K562 (cell line): ENCODE data around the gene ZC3H18. TPM values are rescaled to one million over a fixed set of nuclear protein-coding genes. Genes with fewer than 3 reads are reported as not detected.

Experiments used
- ATAC-seq: fragments of 200-7000 bp; cut with Tn5 transposase; 3 replicates; pipeline ENCODE4 v1.9.1; 2020; ENCODE audit warnings: moderate library complexity
- BruUV-seq: library from RNA; stranded (reverse); fragments of 400-500 nt; replicated peaks from 2 replicates; lab custom pipeline; 2021; lab: Mats Ljungman, UMichigan
- CTCF ChIA-PET: fragments of 300-600 bp; formaldehyde crosslinking; extraction: SDS; loops from one replicate; lab custom pipeline; 2021; ENCODE audit warnings: low intra/inter-chr PET ratio; lab: Yijun Ruan, JAX
- POLR2A ChIA-PET: fragments of 300-600, 350-650 bp; sonication (Branson Sonifier 250); formaldehyde crosslinking; extraction: SDS; loops from one replicate; lab custom pipeline; 2021; ENCODE audit warnings: antibody characterized with exemption, inconsistent platforms; lab: Yijun Ruan, JAX
- DNase-seq, 4 experiments: peaks; one replicate each; pipeline versions ENCODE4 v3.0.0 to v3.0.0-alpha.2; 2011 to 2018; ENCODE audit warnings: low spot score in 3 of 4, mixed read lengths in 3 of 4; ENCODE audit errors: extremely low read depth in 1 of 4
- FAIRE-seq: peaks from 2 replicates; lab custom pipeline; 2011; peaks lifted over from hg19 to GRCh38; lab: Jason Lieb, UNC
- H2AFZ ChIP-seq: 2 replicates; pipeline ENCODE4 v1.6.0; 2011; ENCODE audit warnings: low read depth, low read length, control low read depth, inconsistent platforms
- H3K27ac ChIP-seq: fragments of 200-600 bp; 3 replicates; pipeline ENCODE4 v1.8.0; 2011; ENCODE audit warnings: low read depth, mild to moderate bottlenecking, control low read depth, inconsistent platforms, low read length, moderate library complexity, mixed read lengths; ENCODE audit errors: extremely low read depth
- H3K27me3 ChIP-seq, 2 experiments: fragments of 300-600 bp in 1 of 2; 2 replicates in 1 of 2; 3 replicates in 1 of 2; pipeline versions ENCODE4 v1.6.0 to v1.8.0; 2011; ENCODE audit warnings: inconsistent platforms in 2 of 2, low read length in 2 of 2, mild to moderate bottlenecking in 1 of 2, mixed read lengths in 1 of 2, moderate library complexity in 1 of 2; ENCODE audit not compliant: control insufficient read depth in 2 of 2, insufficient read depth in 2 of 2
- H3K36me3 ChIP-seq: fragments of 300-600 bp; 3 replicates; pipeline ENCODE4 v1.8.0; 2011; ENCODE audit warnings: mild to moderate bottlenecking, low read length, inconsistent platforms; ENCODE audit not compliant: control insufficient read depth, insufficient read depth
- H3K4me1 ChIP-seq, 2 experiments: fragments of 200-600 bp in 1 of 2; replicated peaks in 1 of 2; 2 replicates in 1 of 2; 3 replicates in 1 of 2; pipeline versions ENCODE4 v1.5.1 to v1.8.0; 2011; ENCODE audit warnings: inconsistent platforms in 2 of 2, low read length in 2 of 2, mild to moderate bottlenecking in 1 of 2, mixed read lengths in 1 of 2, moderate library complexity in 1 of 2; ENCODE audit not compliant: control insufficient read depth in 2 of 2, insufficient read depth in 2 of 2
- H3K4me2 ChIP-seq: 2 replicates; pipeline ENCODE4 v1.6.1; 2011; ENCODE audit warnings: low read length, control low read depth, inconsistent platforms, mixed read lengths; ENCODE audit not compliant: insufficient read depth
- H3K4me3 ChIP-seq: fragments of 200-600 bp; sonication (generic), shearing (Covaris generic); 2 replicates; pipeline ENCODE4 v1.5.1; 2016; ENCODE audit warnings: control low read depth, inconsistent platforms
- H3K79me2 ChIP-seq: fragments of 200-600 bp; 3 replicates; pipeline ENCODE4 v1.8.0; 2011; ENCODE audit warnings: low read length, inconsistent platforms; ENCODE audit not compliant: control insufficient read depth, insufficient read depth
- H3K9ac ChIP-seq, 2 experiments: 2 replicates each; pipeline versions ENCODE4 v1.6.0 to v1.6.1; 2011; ENCODE audit warnings: low read depth in 2 of 2, low read length in 2 of 2, control low read depth in 1 of 2, inconsistent platforms in 1 of 2, mild to moderate bottlenecking in 1 of 2, mixed read lengths in 1 of 2; ENCODE audit not compliant: insufficient read depth in 1 of 2
- H3K9me1 ChIP-seq: one replicate; pipeline ENCODE4 v1.6.0; 2011; ENCODE audit warnings: inconsistent platforms, mild to moderate bottlenecking, low read length, moderate library complexity; ENCODE audit not compliant: control insufficient read depth, insufficient read depth
- H3K9me3 ChIP-seq: replicated peaks from 2 replicates; pipeline ENCODE4 v1.5.1; 2011; ENCODE audit warnings: low read depth, low read length, inconsistent platforms; ENCODE audit not compliant: control insufficient read depth, insufficient read depth
- H4K20me1 ChIP-seq: replicated peaks from 2 replicates; pipeline ENCODE4 v1.6.1; 2011; ENCODE audit warnings: low read length, inconsistent platforms, mixed read lengths; ENCODE audit not compliant: control insufficient read depth, insufficient read depth
- HMG20A ChIP-seq: fragments of 450-650 bp; formaldehyde crosslinking; conservative IDR thresholded peaks from 2 replicates; pipeline ENCODE4 v1.4.0; 2020; ENCODE audit warnings: mild to moderate bottlenecking, mixed read lengths
- POLR2G ChIP-seq: fragments of 200-400 bp; formaldehyde crosslinking; IDR thresholded peaks from 2 replicates; pipeline ENCODE4 v1.6.1; 2017; ENCODE audit warnings: low read depth, mild to moderate bottlenecking, antibody characterized with exemption, low read length, moderate library complexity
- WGBS: fragments of 100-300 bp; shearing (Covaris generic); methylation state at CpG from one replicate; pipeline ENCODE4 v1.1.6; 2016; ENCODE audit warnings: low coverage, mixed read lengths; ENCODE audit not compliant: insufficient coverage; ENCODE audit errors: missing lambda C conversion rate; 5-methylcytosine and 5-hydroxymethylcytosine counted together
- in situ Hi-C: fragments of 300-500 bp; cut with MboI; formaldehyde crosslinking; loops from 4 replicates; pipeline ENCODE4 v1.15.0; 2018; ENCODE audit warnings: inconsistent platforms, mixed read lengths
- intact Hi-C: fragments of 100-400 bp; cut with micrococcal nuclease; formaldehyde crosslinking; loops from 2 replicates; pipeline ENCODE4 v1.14.2; 2022
- polyA plus RNA-seq, 8 experiments: library from polyadenylated mRNA; depleted of rRNA in 4 of 8; stranded (reverse) in 5 of 8; unstranded in 3 of 8; fragments of >200 nt; fragmentation: Nextera tagmentation in 2 of 8; fragmentation: Illumina TruSeq in 1 of 8; extraction: Ambion mirVana in 2 of 8; extraction: Trizol in 1 of 8; gene quantifications; 2 replicates each; pipeline versions ENCODE4 v1.2.1 to v1.2.3, GENCODE V29; 2011 to 2014; ENCODE audit warnings: inconsistent platforms in 1 of 8, missing spikeins in 1 of 8
- total RNA-seq, 7 experiments: library from RNA; depleted of rRNA in 6 of 7; stranded (reverse); fragments of >200 nt in 6 of 7; fragmentation: Illumina TruSeq in 2 of 7; extraction: Trizol in 2 of 7; gene quantifications; 2 replicates each; pipeline versions ENCODE4 v1.2.1 to v1.2.3, GENCODE V29; 2011 to 2021; ENCODE audit warnings: low replicate concordance in 1 of 7
- TF ChIP-seq, protein P1 (sequence below): sonication (generic); formaldehyde crosslinking; IDR thresholded peaks from 2 replicates; pipeline ENCODE4 v1.8.1; 2023; ENCODE audit warnings: mild to moderate bottlenecking, missing genetic modification reagents

Gene ZC3H18
- total and polyA plus RNA-seq, 9 of the 15 experiments (the other 6 are each of a cell fraction or from before 2014, with no cell fraction given) = 1.7 to 88.7 (median 26.9) TPM

DNA sequence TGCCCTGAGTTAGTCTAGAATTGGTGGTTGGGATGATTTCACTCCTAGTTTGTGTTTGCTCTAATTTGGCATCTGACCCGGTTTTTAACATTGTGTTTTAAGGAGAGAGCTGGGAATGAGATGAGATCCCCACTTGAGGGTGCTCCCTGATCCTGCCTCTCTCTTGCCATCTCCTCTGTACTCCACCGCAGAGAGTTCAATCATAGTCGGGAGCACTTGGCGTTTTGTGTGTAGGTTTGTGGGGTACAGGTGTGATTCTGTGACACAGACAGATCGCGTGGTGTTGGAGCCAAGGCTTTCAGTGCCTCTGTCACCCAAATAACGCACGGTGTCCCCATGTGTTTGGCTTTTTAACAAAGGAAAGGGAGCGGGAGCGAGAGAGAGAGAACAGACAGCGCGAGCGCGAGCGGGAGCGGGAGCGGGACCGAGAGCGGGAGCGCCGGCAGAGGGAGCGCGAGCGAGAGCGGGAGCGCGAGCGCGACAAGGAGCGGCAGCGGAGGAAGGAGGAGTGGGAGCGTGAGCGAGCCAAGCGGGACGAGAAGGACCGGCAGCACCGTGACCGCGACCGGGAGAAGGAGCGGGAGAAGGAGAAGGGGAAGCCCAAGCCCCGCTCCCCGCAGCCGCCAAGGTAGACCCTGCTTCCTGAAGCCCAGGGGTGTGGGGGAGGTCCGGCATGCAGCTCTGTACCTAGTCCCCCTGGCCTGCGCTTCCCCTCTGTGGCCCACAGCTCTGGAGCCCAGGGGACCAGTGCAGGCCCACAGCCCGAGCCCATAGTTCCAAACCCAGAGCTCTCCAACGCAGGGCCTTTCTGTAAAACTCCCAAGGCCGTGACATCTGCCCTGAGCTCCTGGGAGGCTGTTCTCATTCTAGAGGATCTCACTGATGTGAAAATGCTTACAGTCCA is 41.0 kb downstream of the ZC3H18 start:
- Histone ChIP-seq H3K9ac (no peak overlapping the region; a peak in 2 of 4 replicates), H3K9me1 (peaks cover 6% of the 10 kb centered on the region), H3K4me2 (no peak overlapping the region), H3K27ac (no peak overlapping the region), H4K20me1 (peaks cover 14% of the 10 kb centered on the region; the same call in 1 of the 2 replicates), H3K4me3 (no peak overlapping the region), H3K4me1 (peaks cover 0 to 13% of the 10 kb centered on the region in 2 experiments; a peak in 3 of 5 replicates), H2AFZ (no peak overlapping the region), H3K27me3 (no peaks in the 10 kb centered on the region), H3K36me3 (peaks cover 92% of the 10 kb centered on the region), H3K9me3 (no peaks in the 10 kb centered on the region), H3K79me2 (peaks cover 19% of the 10 kb centered on the region; the same call in 2 of the 3 replicates)
- ChIA-PET POLR2A (interaction anchor here (0.6 to 0.9 kb wide), 2 partner anchors 9 to 40 kb away, joined by 4 to 5 read pairs; no protein-coding TSS in a partner anchor), CTCF (interaction anchor here (0.6 kb wide), 1 partner anchor 42 kb away, joined by 4 read pairs; no protein-coding TSS in a partner anchor)
- WGBS = 95% methylated on average over 32 of the region's 49 CpGs
- intact Hi-C loops (no loop called here), in situ Hi-C loops (no loop called here)
- ATAC-seq (no peak), DNase-seq (no peak), FAIRE-seq (no peak)
- BruUV-seq = no TSS peak
- TF ChIP-seq HMG20A (CRISPR knock-in tag) (no peak), POLR2G (0 out of 2 replicates have a peak, but pooled peaks have one; percentile 14)
- TF ChIP-seq, protein P1, sequence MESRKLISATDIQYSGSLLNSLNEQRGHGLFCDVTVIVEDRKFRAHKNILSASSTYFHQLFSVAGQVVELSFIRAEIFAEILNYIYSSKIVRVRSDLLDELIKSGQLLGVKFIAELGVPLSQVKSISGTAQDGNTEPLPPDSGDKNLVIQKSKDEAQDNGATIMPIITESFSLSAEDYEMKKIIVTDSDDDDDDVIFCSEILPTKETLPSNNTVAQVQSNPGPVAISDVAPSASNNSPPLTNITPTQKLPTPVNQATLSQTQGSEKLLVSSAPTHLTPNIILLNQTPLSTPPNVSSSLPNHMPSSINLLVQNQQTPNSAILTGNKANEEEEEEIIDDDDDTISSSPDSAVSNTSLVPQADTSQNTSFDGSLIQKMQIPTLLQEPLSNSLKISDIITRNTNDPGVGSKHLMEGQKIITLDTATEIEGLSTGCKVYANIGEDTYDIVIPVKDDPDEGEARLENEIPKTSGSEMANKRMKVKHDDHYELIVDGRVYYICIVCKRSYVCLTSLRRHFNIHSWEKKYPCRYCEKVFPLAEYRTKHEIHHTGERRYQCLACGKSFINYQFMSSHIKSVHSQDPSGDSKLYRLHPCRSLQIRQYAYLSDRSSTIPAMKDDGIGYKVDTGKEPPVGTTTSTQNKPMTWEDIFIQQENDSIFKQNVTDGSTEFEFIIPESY (CRISPR knock-in tag) = peak; percentile 61
